Measurements from ENCODE around the gene CD300LD.

DNA sequence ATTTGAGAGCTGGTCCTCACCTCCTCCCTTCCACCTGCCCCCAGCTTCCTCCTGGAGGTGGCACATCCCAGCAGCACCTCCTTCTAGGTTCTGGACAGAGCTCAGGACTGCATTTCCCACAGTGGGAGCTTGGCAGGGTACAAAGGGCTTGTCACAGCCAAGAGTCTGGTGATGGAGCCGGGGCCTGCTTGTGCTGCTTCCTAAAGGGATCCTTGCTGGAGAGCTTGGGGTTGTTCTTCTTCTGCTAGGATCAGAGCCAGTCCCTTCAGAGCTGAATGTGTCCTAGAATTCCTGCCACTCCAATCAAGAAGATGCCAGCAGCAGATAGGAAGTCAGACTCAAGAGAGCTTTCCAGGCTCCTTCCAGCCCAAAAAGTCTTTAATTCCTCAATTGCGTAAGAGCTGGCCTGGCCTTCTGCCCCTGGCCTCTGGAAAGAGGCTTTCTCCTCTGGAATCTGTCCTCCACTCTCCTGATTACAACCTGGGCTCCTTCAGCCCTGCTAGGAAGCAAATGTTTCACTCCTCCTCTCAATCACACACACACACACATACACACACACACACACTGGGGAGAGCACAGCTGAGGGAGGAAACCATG lies 27.1 kb upstream of the CD300LD start:
- TF ChIP-seq, protein P1, sequence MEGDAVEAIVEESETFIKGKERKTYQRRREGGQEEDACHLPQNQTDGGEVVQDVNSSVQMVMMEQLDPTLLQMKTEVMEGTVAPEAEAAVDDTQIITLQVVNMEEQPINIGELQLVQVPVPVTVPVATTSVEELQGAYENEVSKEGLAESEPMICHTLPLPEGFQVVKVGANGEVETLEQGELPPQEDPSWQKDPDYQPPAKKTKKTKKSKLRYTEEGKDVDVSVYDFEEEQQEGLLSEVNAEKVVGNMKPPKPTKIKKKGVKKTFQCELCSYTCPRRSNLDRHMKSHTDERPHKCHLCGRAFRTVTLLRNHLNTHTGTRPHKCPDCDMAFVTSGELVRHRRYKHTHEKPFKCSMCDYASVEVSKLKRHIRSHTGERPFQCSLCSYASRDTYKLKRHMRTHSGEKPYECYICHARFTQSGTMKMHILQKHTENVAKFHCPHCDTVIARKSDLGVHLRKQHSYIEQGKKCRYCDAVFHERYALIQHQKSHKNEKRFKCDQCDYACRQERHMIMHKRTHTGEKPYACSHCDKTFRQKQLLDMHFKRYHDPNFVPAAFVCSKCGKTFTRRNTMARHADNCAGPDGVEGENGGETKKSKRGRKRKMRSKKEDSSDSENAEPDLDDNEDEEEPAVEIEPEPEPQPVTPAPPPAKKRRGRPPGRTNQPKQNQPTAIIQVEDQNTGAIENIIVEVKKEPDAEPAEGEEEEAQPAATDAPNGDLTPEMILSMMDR (IDR thresholded peaks at IDR 0.05), result no peak
- TF ChIP-seq POLR2A (IDR thresholded peaks at IDR 0.05), result no peak
